HEK293 (cell line): ENCODE measurements around the gene IKZF4.
A peak's percentile ranks its signal among the peaks of the same experiment; 100 is the strongest.

ENCODE experiments used
- CTCF ChIA-PET: fragments of 350-600 bp; formaldehyde crosslinking; extraction: SDS; loops from one replicate; lab custom pipeline; 2021; ENCODE audit warnings: antibody characterized with exemption; lab: Yijun Ruan, JAX
- POLR2A ChIA-PET: fragments of 300-600 bp; formaldehyde crosslinking; extraction: SDS; loops from one replicate; lab custom pipeline; 2020; ENCODE audit warnings: antibody characterized with exemption, inconsistent platforms; lab: Yijun Ruan, JAX
- H3K27ac ChIP-seq: fragments of 200-500 bp; sonication (Bioruptor generic); 2 replicates; pipeline ENCODE4 v1.5.1; 2014; ENCODE audit warnings: low read depth, low read length, control low read depth, inconsistent platforms; ENCODE audit errors: extremely low read depth
- H3K36me3 ChIP-seq, 2 experiments: fragments of 200-500 bp in 1 of 2; sonication (Bioruptor generic) in 1 of 2; 1 replicate in 1 of 2; 2 replicates in 1 of 2; pipeline ENCODE4 v1.5.1; 2014 to 2017; ENCODE audit warnings: inconsistent platforms in 2 of 2, low read length in 2 of 2; ENCODE audit not compliant: control insufficient read depth in 2 of 2, insufficient read depth in 1 of 2
- H3K4me1 ChIP-seq: fragments of 200-500 bp; sonication (Bioruptor generic); 2 replicates; pipeline ENCODE4 v1.5.1; 2014; ENCODE audit warnings: mild to moderate bottlenecking, low read length, inconsistent platforms; ENCODE audit not compliant: control insufficient read depth, insufficient read depth
- H3K4me3 ChIP-seq: 2 replicates; pipeline ENCODE4 v1.5.1; 2011; ENCODE audit warnings: low read depth, mild to moderate bottlenecking, control low read depth, low read length, moderate library complexity
- H3K9me3 ChIP-seq: fragments of 200-500 bp; sonication (Bioruptor generic); 2 replicates; pipeline ENCODE4 v1.5.1; 2014; ENCODE audit warnings: low read depth, low read length, inconsistent platforms; ENCODE audit not compliant: control insufficient read depth, insufficient read depth
- HOXA7 ChIP-seq: sonication (generic); formaldehyde crosslinking; IDR thresholded peaks from 2 replicates; pipeline ENCODE4 v1.8.1; 2022; ENCODE audit warnings: missing genetic modification reagents, borderline replicate concordance
- KLF16 ChIP-seq: fragments of 450-650 bp; formaldehyde crosslinking; IDR thresholded peaks from 2 replicates; pipeline ENCODE4 v1.5.1; 2017; ENCODE audit warnings: missing biosample characterization, missing genetic modification characterization
- KLF8 ChIP-seq: fragments of 450-650 bp; formaldehyde crosslinking; IDR thresholded peaks from 2 replicates; pipeline ENCODE4 v1.5.1; 2016; ENCODE audit warnings: missing biosample characterization, missing genetic modification characterization
- MZF1 ChIP-seq: fragments of 450-650 bp; formaldehyde crosslinking; IDR thresholded peaks from 2 replicates; pipeline ENCODE4 v1.5.1; 2017; ENCODE audit warnings: missing biosample characterization, missing genetic modification characterization, borderline replicate concordance
- PRDM1 ChIP-seq: fragments of 450-650 bp; formaldehyde crosslinking; IDR thresholded peaks from 2 replicates; pipeline ENCODE4; 2016; ENCODE audit warnings: missing biosample characterization, missing genetic modification characterization
- RBAK ChIP-seq: fragments of 450-650 bp; formaldehyde crosslinking; IDR thresholded peaks from 2 replicates; pipeline ENCODE4 v1.5.1; 2016; ENCODE audit warnings: missing biosample characterization, missing genetic modification characterization
- SCRT1 ChIP-seq: fragments of 450-650 bp; formaldehyde crosslinking; IDR thresholded peaks from 2 replicates; pipeline ENCODE4 v1.5.1; 2016; ENCODE audit warnings: missing biosample characterization, missing genetic modification characterization, borderline replicate concordance
- SCRT2 ChIP-seq: fragments of 450-650 bp; formaldehyde crosslinking; IDR thresholded peaks from 2 replicates; pipeline ENCODE4 v1.5.1; 2016; ENCODE audit warnings: missing biosample characterization, missing genetic modification characterization
- SP2 ChIP-seq: fragments of 450-650 bp; formaldehyde crosslinking; IDR thresholded peaks from 2 replicates; pipeline ENCODE4 v1.5.1; 2016; ENCODE audit warnings: missing biosample characterization, missing genetic modification characterization
- ZBTB20 ChIP-seq: fragments of 450-650 bp; formaldehyde crosslinking; IDR thresholded peaks from 2 replicates; pipeline ENCODE4 v1.5.1; 2016; ENCODE audit warnings: missing biosample characterization, missing genetic modification characterization
- ZBTB21 ChIP-seq: fragments of 450-650 bp; formaldehyde crosslinking; IDR thresholded peaks from 2 replicates; pipeline ENCODE4 v1.5.1; 2017; ENCODE audit warnings: missing biosample characterization, missing genetic modification characterization
- ZBTB44 ChIP-seq: fragments of 450-650 bp; IDR thresholded peaks from 2 replicates; pipeline ENCODE4 v1.5.1; 2018; ENCODE audit warnings: missing biosample characterization, mild to moderate bottlenecking, missing genetic modification characterization
- ZBTB7A ChIP-seq: fragments of 450-650 bp; formaldehyde crosslinking; IDR thresholded peaks from 2 replicates; pipeline ENCODE4 v1.5.1; 2016; ENCODE audit warnings: low read depth, missing biosample characterization, missing genetic modification characterization
- ZFP41 ChIP-seq: fragments of 450-650 bp; formaldehyde crosslinking; IDR thresholded peaks from 2 replicates; pipeline ENCODE4 v1.5.1; 2016; ENCODE audit warnings: missing biosample characterization, missing genetic modification characterization, borderline replicate concordance
- ZIC2 ChIP-seq: fragments of 450-650 bp; formaldehyde crosslinking; IDR thresholded peaks from 2 replicates; pipeline ENCODE4 v1.5.1; 2016; ENCODE audit warnings: missing biosample characterization, missing genetic modification characterization
- ZNF138 ChIP-seq: fragments of 450-650 bp; formaldehyde crosslinking; IDR thresholded peaks from 2 replicates; pipeline ENCODE4 v1.5.1; 2016; ENCODE audit warnings: missing biosample characterization, missing genetic modification characterization, borderline replicate concordance
- ZNF175 ChIP-seq: fragments of 450-650 bp; formaldehyde crosslinking; IDR thresholded peaks from 2 replicates; pipeline ENCODE4 v1.5.1; 2016; ENCODE audit warnings: missing biosample characterization, missing genetic modification characterization
- ZNF184 ChIP-seq: fragments of 450-650 bp; IDR thresholded peaks from 2 replicates; pipeline ENCODE4 v1.5.1; 2018; ENCODE audit warnings: missing biosample characterization, mild to moderate bottlenecking, missing genetic modification characterization
- ZNF248 ChIP-seq: fragments of 450-650 bp; formaldehyde crosslinking; IDR thresholded peaks from 2 replicates; pipeline ENCODE4 v1.5.1; 2017; ENCODE audit warnings: missing biosample characterization, missing genetic modification characterization
- ZNF311 ChIP-seq: fragments of 450-650 bp; formaldehyde crosslinking; IDR thresholded peaks from 2 replicates; pipeline ENCODE4 v1.5.1; 2017; ENCODE audit warnings: missing biosample characterization, missing genetic modification characterization, borderline replicate concordance
- ZNF335 ChIP-seq: fragments of 450-650 bp; formaldehyde crosslinking; conservative IDR thresholded peaks from 2 replicates; pipeline ENCODE4 v1.5.1; 2016; ENCODE audit warnings: missing biosample characterization, missing genetic modification characterization
- ZNF366 ChIP-seq: fragments of 450-650 bp; formaldehyde crosslinking; conservative IDR thresholded peaks from 2 replicates; pipeline ENCODE4 v1.5.1; 2016; ENCODE audit warnings: missing biosample characterization, missing genetic modification characterization
- ZNF394 ChIP-seq: fragments of 450-650 bp; formaldehyde crosslinking; IDR thresholded peaks from 2 replicates; pipeline ENCODE4 v1.5.1; 2016; ENCODE audit warnings: missing biosample characterization, missing genetic modification characterization, mild to moderate bottlenecking, moderate library complexity, borderline replicate concordance
- ZNF404 ChIP-seq: fragments of 450-650 bp; formaldehyde crosslinking; IDR thresholded peaks from 2 replicates; pipeline ENCODE4 v1.5.1; 2017; ENCODE audit warnings: missing biosample characterization, missing genetic modification characterization
- ZNF48 ChIP-seq: fragments of 450-650 bp; formaldehyde crosslinking; IDR thresholded peaks from 2 replicates; pipeline ENCODE4 v1.5.1; 2016; ENCODE audit warnings: missing biosample characterization, missing genetic modification characterization
- ZNF513 ChIP-seq: fragments of 450-650 bp; IDR thresholded peaks from 2 replicates; pipeline ENCODE4 v1.5.1; 2018; ENCODE audit warnings: missing biosample characterization, missing genetic modification characterization
- ZNF561 ChIP-seq: fragments of 450-650 bp; IDR thresholded peaks from 2 replicates; pipeline ENCODE4 v1.5.1; 2018; ENCODE audit warnings: missing biosample characterization, missing genetic modification characterization, borderline replicate concordance
- ZNF654 ChIP-seq: fragments of 450-650 bp; formaldehyde crosslinking; IDR thresholded peaks from 2 replicates; pipeline ENCODE4 v1.5.1; 2016; ENCODE audit warnings: low read depth, missing biosample characterization, missing genetic modification characterization
- ZNF660 ChIP-seq: fragments of 450-650 bp; IDR thresholded peaks from 2 replicates; pipeline ENCODE4 v1.5.1; 2018; ENCODE audit warnings: missing biosample characterization, mild to moderate bottlenecking, missing genetic modification characterization
- ZNF664 ChIP-seq: fragments of 450-650 bp; formaldehyde crosslinking; IDR thresholded peaks from 2 replicates; pipeline ENCODE4 v1.5.1; 2016; ENCODE audit warnings: missing biosample characterization, missing genetic modification characterization
- ZNF76 ChIP-seq: fragments of 450-650 bp; formaldehyde crosslinking; IDR thresholded peaks from 2 replicates; pipeline ENCODE4; 2016; ENCODE audit warnings: low read depth, missing biosample characterization, missing genetic modification characterization, borderline replicate concordance
- ZNF837 ChIP-seq: fragments of 450-650 bp; formaldehyde crosslinking; IDR thresholded peaks from 2 replicates; pipeline ENCODE4 v1.5.1; 2016; ENCODE audit warnings: missing biosample characterization, missing genetic modification characterization
- TF ChIP-seq, protein P1 (sequence below): fragments of 450-650 bp; formaldehyde crosslinking; IDR thresholded peaks from 2 replicates; pipeline ENCODE4 v1.5.1; 2017; ENCODE audit warnings: missing biosample characterization, missing genetic modification characterization
- TF ChIP-seq, protein P2 (sequence below): fragments of 450-650 bp; formaldehyde crosslinking; IDR thresholded peaks from 2 replicates; pipeline ENCODE4 v1.5.1; 2016; ENCODE audit warnings: missing biosample characterization, missing genetic modification characterization

The IKZF4 gene

GRCh38 chr12:56040963-56041551 lies 20.2 kb downstream of the IKZF4 start:
- CTCF ChIA-PET, result interaction anchor here (0.7 to 4.4 kb wide), 19 partner anchors 8 to 319 kb away, joined by 3 to 46 read pairs (median 4); partner anchors contain the start of gene SUOX
- Histone ChIP-seq H3K4me3 (peak overlapping the region; percentile 4), H3K9me3 (no peaks in the 10 kb centered on the region), H3K27ac (peak overlapping the region; percentile 69), H3K36me3 (peaks cover 14 to 34% of the 10 kb centered on the region in 2 experiments), H3K4me1 (peaks cover 19% of the 10 kb centered on the region)
- POLR2A ChIA-PET, result interaction anchor here (0.6 to 1.7 kb wide), 6 partner anchors 21 to 303 kb away, joined by 3 to 10 read pairs (median 4); partner anchors contain the start of genes RAB5B and ZC3H10
- TF ChIP-seq, protein P1, sequence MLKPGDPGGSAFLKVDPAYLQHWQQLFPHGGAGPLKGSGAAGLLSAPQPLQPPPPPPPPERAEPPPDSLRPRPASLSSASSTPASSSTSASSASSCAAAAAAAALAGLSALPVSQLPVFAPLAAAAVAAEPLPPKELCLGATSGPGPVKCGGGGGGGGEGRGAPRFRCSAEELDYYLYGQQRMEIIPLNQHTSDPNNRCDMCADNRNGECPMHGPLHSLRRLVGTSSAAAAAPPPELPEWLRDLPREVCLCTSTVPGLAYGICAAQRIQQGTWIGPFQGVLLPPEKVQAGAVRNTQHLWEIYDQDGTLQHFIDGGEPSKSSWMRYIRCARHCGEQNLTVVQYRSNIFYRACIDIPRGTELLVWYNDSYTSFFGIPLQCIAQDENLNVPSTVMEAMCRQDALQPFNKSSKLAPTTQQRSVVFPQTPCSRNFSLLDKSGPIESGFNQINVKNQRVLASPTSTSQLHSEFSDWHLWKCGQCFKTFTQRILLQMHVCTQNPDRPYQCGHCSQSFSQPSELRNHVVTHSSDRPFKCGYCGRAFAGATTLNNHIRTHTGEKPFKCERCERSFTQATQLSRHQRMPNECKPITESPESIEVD (tag by site-specific recombination), result no peak
- TF ChIP-seq ZNF175 (tag by site-specific recombination) (no peak), SCRT2 (tag by site-specific recombination) (no peak), ZFP41 (tag by site-specific recombination) (no peak), RBAK (tag by site-specific recombination) (no peak), ZNF664 (tag by site-specific recombination) (peak; percentile 87; the same call in 1 of the 2 replicates), SP2 (tag by site-specific recombination) (no peak), ZNF404 (no peak), ZBTB21 (tag by site-specific recombination) (no peak), ZBTB20 (tag by site-specific recombination) (peak; percentile 6; the same call in 1 of the 2 replicates), ZNF138 (tag by site-specific recombination) (no peak), ZNF48 (no peak), ZNF248 (tag by site-specific recombination) (no peak), ZNF394 (tag by site-specific recombination) (no peak), MZF1 (peak; percentile 86), ZNF654 (tag by site-specific recombination) (no peak), ZNF76 (no peak), ZBTB7A (tag by site-specific recombination) (no peak), ZNF660 (tag by site-specific recombination) (peak; percentile 45; the same call in 1 of the 2 replicates), PRDM1 (tag by site-specific recombination) (no peak), HOXA7 (CRISPR knock-in tag) (no peak), ZNF513 (tag by site-specific recombination) (peak; percentile 52), ZBTB44 (tag by site-specific recombination) (peak; percentile 48; the same call in 1 of the 2 replicates), ZNF184 (tag by site-specific recombination) (peak; percentile 22; the same call in 1 of the 2 replicates), ZIC2 (tag by site-specific recombination) (no peak), ZNF335 (peak; percentile 93), SCRT1 (no peak), KLF16 (no peak), ZNF366 (tag by site-specific recombination) (peak; percentile 93; the same call in 1 of the 2 replicates), ZNF561 (peak; percentile 8; the same call in 1 of the 2 replicates), KLF8 (no peak), ZNF311 (no peak), ZNF837 (no peak)
- TF ChIP-seq, protein P2, sequence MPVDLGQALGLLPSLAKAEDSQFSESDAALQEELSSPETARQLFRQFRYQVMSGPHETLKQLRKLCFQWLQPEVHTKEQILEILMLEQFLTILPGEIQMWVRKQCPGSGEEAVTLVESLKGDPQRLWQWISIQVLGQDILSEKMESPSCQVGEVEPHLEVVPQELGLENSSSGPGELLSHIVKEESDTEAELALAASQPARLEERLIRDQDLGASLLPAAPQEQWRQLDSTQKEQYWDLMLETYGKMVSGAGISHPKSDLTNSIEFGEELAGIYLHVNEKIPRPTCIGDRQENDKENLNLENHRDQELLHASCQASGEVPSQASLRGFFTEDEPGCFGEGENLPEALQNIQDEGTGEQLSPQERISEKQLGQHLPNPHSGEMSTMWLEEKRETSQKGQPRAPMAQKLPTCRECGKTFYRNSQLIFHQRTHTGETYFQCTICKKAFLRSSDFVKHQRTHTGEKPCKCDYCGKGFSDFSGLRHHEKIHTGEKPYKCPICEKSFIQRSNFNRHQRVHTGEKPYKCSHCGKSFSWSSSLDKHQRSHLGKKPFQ (tag by site-specific recombination), result no peak
